ENCODE measurements around the gene ZBTB48.

ZBTB48 gene

GRCh38 chr1:6574025-6574620, 5.7 kb upstream of the ZBTB48 start:
- FAIRE-seq = no peak

GRCh38 chr1:6574818-6575217, 5.0 kb upstream of the ZBTB48 start:
- FAIRE-seq = no peak

GRCh38 chr1:6577831-6578525, 1.8 kb upstream of the ZBTB48 start:
- no peak for FAIRE-seq

GRCh38 chr1:6578624-6579373, 995 bp upstream of the ZBTB48 start:
- no peak for FAIRE-seq

- FAIRE-seq = no peak
These were observed 362 bp downstream of the ZBTB48 start for GRCh38 chr1:6580119-6580592.

- no peak for FAIRE-seq
These were observed 1.0 kb downstream of the ZBTB48 start for GRCh38 chr1:6580593-6581409.

GRCh38 chr1:6581561-6582305, 1.9 kb downstream of the ZBTB48 start:
- FAIRE-seq = no peak

- no peak for FAIRE-seq
These were observed 2.6 kb downstream of the ZBTB48 start for GRCh38 chr1:6582370-6582769.

GRCh38 chr1:6584126-6585080, 4.6 kb downstream of the ZBTB48 start:
- FAIRE-seq = no peak

GRCh38 chr1:6585081-6585722, 5.4 kb downstream of the ZBTB48 start:
- FAIRE-seq = no peak

- no peak for FAIRE-seq
These were observed 6.0 kb downstream of the ZBTB48 start for GRCh38 chr1:6585841-6586240.

GRCh38 chr1:6586404-6586816, 6.6 kb downstream of the ZBTB48 start:
- no peak for FAIRE-seq

GRCh38 chr1:6587261-6588005, 7.6 kb downstream of the ZBTB48 start:
- FAIRE-seq = no peak

- no peak for FAIRE-seq
These were observed 8.5 kb downstream of the ZBTB48 start for GRCh38 chr1:6588128-6588892.

GRCh38 chr1:6588893-6589520, 9.2 kb downstream of the ZBTB48 start:
- FAIRE-seq = no peak

GRCh38 chr1:6590046-6590445, 10.3 kb downstream of the ZBTB48 start:
- no peak for FAIRE-seq

- FAIRE-seq = no peak
These were observed 11.4 kb downstream of the ZBTB48 start for GRCh38 chr1:6591222-6591621.

- no peak for FAIRE-seq
These were observed 11.8 kb downstream of the ZBTB48 start for GRCh38 chr1:6591644-6592043.

- no peak for FAIRE-seq
These were observed 12.6 kb downstream of the ZBTB48 start for GRCh38 chr1:6592441-6592840.

All from G401.6 (cell line).